H1 (cell line): Measurements from ENCODE around the gene CYP4V2. TPM values are rescaled to one million over a fixed set of nuclear protein-coding genes. Genes with fewer than 3 reads are reported as not detected.

ENCODE experiments used
- CTCF ChIA-PET: fragments of 300-600 bp; sonication (Branson Sonifier 250); formaldehyde crosslinking; loops from one replicate; lab custom pipeline; 2021; ENCODE audit not compliant: partially characterized antibody; lab: Charles Lee
- POLR2A ChIA-PET: fragments of 300-600 bp; sonication (Branson Sonifier 250); formaldehyde crosslinking; loops from one replicate; lab custom pipeline; 2021; ENCODE audit warnings: inconsistent platforms; ENCODE audit not compliant: partially characterized antibody; lab: Charles Lee
- DNase-seq, 2 experiments: peaks; one replicate each; pipeline versions ENCODE4 v3.0.0 to v3.0.0-alpha.2; 2010 to 2022; ENCODE audit warnings: low spot score in 2 of 2, low read depth in 1 of 2, mixed read lengths in 1 of 2
- FAIRE-seq: peaks from 2 replicates; lab custom pipeline; 2011; peaks lifted over from hg19 to GRCh38; lab: Jason Lieb, UNC
- H2AFZ ChIP-seq: 2 replicates; pipeline ENCODE4 v1.8.1; 2012; ENCODE audit warnings: low read length, inconsistent platforms
- H2AK5ac ChIP-seq: 2 replicates; pipeline ENCODE4 v1.6.1; 2013; ENCODE audit warnings: low read depth, low read length
- H2BK120ac ChIP-seq: replicated peaks from 2 replicates; pipeline ENCODE3; 2013; ENCODE audit warnings: low read depth, low read length, inconsistent platforms
- H2BK12ac ChIP-seq: 2 replicates; pipeline ENCODE4 v1.6.1; 2013; ENCODE audit warnings: low read depth, low read length
- H2BK15ac ChIP-seq: 2 replicates; pipeline ENCODE4 v1.6.1; 2013; ENCODE audit warnings: low read length
- H2BK20ac ChIP-seq: 2 replicates; pipeline ENCODE4 v1.6.1; 2013; ENCODE audit warnings: low read length
- H2BK5ac ChIP-seq: 2 replicates; pipeline ENCODE4 v1.6.1; 2013; ENCODE audit warnings: low read depth, low read length
- H3K14ac ChIP-seq: 2 replicates; pipeline ENCODE4 v1.6.1; 2013; ENCODE audit warnings: inconsistent platforms; ENCODE audit not compliant: insufficient read length
- H3K18ac ChIP-seq: 2 replicates; pipeline ENCODE4 v1.6.1; 2013; ENCODE audit warnings: low read length; ENCODE audit errors: extremely low read depth
- H3K23ac ChIP-seq: 2 replicates; pipeline ENCODE4 v1.6.1; 2013; ENCODE audit warnings: inconsistent platforms; ENCODE audit not compliant: insufficient read length
- H3K23me2 ChIP-seq: 2 replicates; pipeline ENCODE4 v1.6.1; 2013; ENCODE audit warnings: low read depth, low read length
- H3K27ac ChIP-seq: 2 replicates; pipeline ENCODE4 v1.6.1; 2011; ENCODE audit warnings: low read depth, low read length, inconsistent platforms
- H3K27me3 ChIP-seq, 4 experiments: replicated peaks in 1 of 4; 1 replicate in 1 of 4; 2 replicates in 3 of 4; pipeline versions ENCODE4 v1.6.1 to v1.8.1; 2011 to 2013; ENCODE audit warnings: low read length in 3 of 4, mild to moderate bottlenecking in 3 of 4, inconsistent platforms in 2 of 4, mixed read lengths in 2 of 4, moderate library complexity in 1 of 4; ENCODE audit not compliant: control insufficient read depth in 3 of 4, insufficient read depth in 3 of 4; ENCODE audit errors: extremely low read depth in 1 of 4
- H3K36me3 ChIP-seq, 4 experiments: 2 replicates each; pipeline versions ENCODE4 v1.6.1 to v1.8.1; 2011 to 2013; ENCODE audit warnings: mild to moderate bottlenecking in 4 of 4, low read length in 3 of 4, moderate library complexity in 2 of 4, control low read depth in 1 of 4, inconsistent platforms in 1 of 4; ENCODE audit not compliant: insufficient read depth in 4 of 4, control insufficient read depth in 2 of 4
- H3K4ac ChIP-seq: replicated peaks from 2 replicates; pipeline ENCODE3; 2013; ENCODE audit warnings: low read length, low read depth, mixed read lengths, inconsistent platforms; ENCODE audit not compliant: insufficient read length
- H3K4me1 ChIP-seq, 4 experiments: replicated peaks in 1 of 4; 1 replicate in 1 of 4; 2 replicates in 3 of 4; pipeline versions ENCODE4 v1.6.1 to v1.8.1; 2011 to 2013; ENCODE audit warnings: low read length in 3 of 4, inconsistent platforms in 2 of 4, mixed read lengths in 1 of 4; ENCODE audit not compliant: insufficient read depth in 4 of 4, control insufficient read depth in 3 of 4
- H3K4me2 ChIP-seq, 2 experiments: 2 replicates each; pipeline versions ENCODE4 v1.6.1 to v1.8.1; 2011 to 2013; ENCODE audit warnings: low read depth in 2 of 2, low read length in 2 of 2, control low read depth in 1 of 2, inconsistent platforms in 1 of 2, mild to moderate bottlenecking in 1 of 2; ENCODE audit not compliant: insufficient read depth in 1 of 2
- H3K4me3 ChIP-seq, 4 experiments: fragments of 200-600, 300-600 bp in 1 of 4; sonication (generic), shearing (Covaris generic), sonication (Bioruptor Twin) in 1 of 4; 2 replicates each; pipeline versions ENCODE4 v1.5.1 to v1.8.1; 2011 to 2016; ENCODE audit warnings: low read length in 4 of 4, low read depth in 3 of 4, control low read depth in 2 of 4, inconsistent platforms in 2 of 4, mild to moderate bottlenecking in 2 of 4, mixed read lengths in 1 of 4, moderate library complexity in 1 of 4; ENCODE audit not compliant: insufficient read depth in 2 of 4; ENCODE audit errors: extremely low read depth in 1 of 4
- H3K56ac ChIP-seq: replicated peaks from 2 replicates; pipeline ENCODE3; 2013; ENCODE audit warnings: low read depth, mild to moderate bottlenecking, mixed read lengths, low read length, inconsistent platforms; ENCODE audit not compliant: insufficient read length
- H3K79me1 ChIP-seq: 2 replicates; pipeline ENCODE4 v1.6.1; 2013; ENCODE audit warnings: low read depth, low read length, control low read depth
- H3K79me2 ChIP-seq, 2 experiments: 2 replicates each; pipeline versions ENCODE4 v1.6.1 to v1.8.1; 2012 to 2013; ENCODE audit warnings: low read length in 2 of 2, mild to moderate bottlenecking in 2 of 2, inconsistent platforms in 1 of 2; ENCODE audit not compliant: insufficient read depth in 2 of 2, control insufficient read depth in 1 of 2
- H3K9ac ChIP-seq, 4 experiments: replicated peaks in 1 of 4; 1 replicate in 1 of 4; 2 replicates in 3 of 4; pipeline versions ENCODE4 v1.6.1 to v1.8.1; 2011 to 2013; ENCODE audit warnings: low read depth in 3 of 4, low read length in 3 of 4, control low read depth in 2 of 4, mild to moderate bottlenecking in 2 of 4, moderate library complexity in 2 of 4, inconsistent platforms in 1 of 4; ENCODE audit errors: extremely low read depth in 1 of 4
- H3K9me3 ChIP-seq, 2 experiments: 2 replicates each; pipeline versions ENCODE4 v1.6.1 to v1.8.1; 2012 to 2013; ENCODE audit warnings: mild to moderate bottlenecking in 2 of 2, moderate library complexity in 2 of 2, control low read depth in 1 of 2, inconsistent platforms in 1 of 2, low read depth in 1 of 2, low read length in 1 of 2, mixed read lengths in 1 of 2; ENCODE audit not compliant: insufficient read depth in 2 of 2
- H4K20me1 ChIP-seq, 2 experiments: replicated peaks in 1 of 2; 2 replicates each; pipeline versions ENCODE3 to v1.8.1; 2011 to 2013; ENCODE audit warnings: inconsistent platforms in 2 of 2, low read length in 2 of 2, mild to moderate bottlenecking in 1 of 2; ENCODE audit not compliant: insufficient read depth in 2 of 2, control insufficient read depth in 1 of 2
- H4K5ac ChIP-seq: 2 replicates; pipeline ENCODE4 v1.6.1; 2013; ENCODE audit warnings: low read length, low read depth, mixed read lengths, inconsistent platforms; ENCODE audit not compliant: insufficient read length
- H4K8ac ChIP-seq: 2 replicates; pipeline ENCODE4 v1.8.0; 2013; ENCODE audit warnings: mild to moderate bottlenecking, moderate library complexity, low read length, inconsistent platforms; ENCODE audit not compliant: insufficient read depth; ENCODE audit errors: extremely low read depth
- H4K91ac ChIP-seq: replicated peaks from 2 replicates; pipeline ENCODE3; 2013; ENCODE audit warnings: low read length, mixed read lengths, inconsistent platforms; ENCODE audit not compliant: insufficient read length
- ASH2L ChIP-seq: fragments of 200-600, 300-600 bp; sonication (generic); IDR thresholded peaks from one replicate; pipeline ENCODE4 v1.7.1; 2017; ENCODE audit warnings: low read length
- CHD2 ChIP-seq: IDR thresholded peaks from 2 replicates; pipeline ENCODE4 v1.6.1; 2012; ENCODE audit warnings: low read length, improper control_type of control experiment
- CREB1 ChIP-seq: IDR thresholded peaks from 2 replicates; pipeline ENCODE4 v1.6.1; 2012; ENCODE audit warnings: inconsistent platforms
- CTBP2 ChIP-seq: IDR thresholded peaks from 2 replicates; pipeline ENCODE4 v1.7.0; 2011; ENCODE audit warnings: borderline replicate concordance, mild to moderate bottlenecking, moderate library complexity, mixed read lengths, low read length; ENCODE audit not compliant: insufficient read depth, insufficient read length
- EP300 ChIP-seq, 2 experiments: IDR thresholded peaks; 1 replicate in 1 of 2; 2 replicates in 1 of 2; pipeline ENCODE4 v1.6.1; 2011 to 2012; ENCODE audit warnings: low read depth in 2 of 2, low read length in 2 of 2, mild to moderate bottlenecking in 2 of 2, borderline replicate concordance in 1 of 2, inconsistent platforms in 1 of 2, moderate library complexity in 1 of 2
- SAP30 ChIP-seq: fragments of 300-600 bp; sonication (generic); IDR thresholded peaks from 2 replicates; pipeline ENCODE4 v1.7.1; 2012; ENCODE audit warnings: low read length, moderate library complexity, mild to moderate bottlenecking, inconsistent platforms; ENCODE audit not compliant: insufficient read depth, insufficient replicate concordance
- SP2 ChIP-seq: IDR thresholded peaks from 2 replicates; pipeline ENCODE4 v1.6.1; 2012; ENCODE audit warnings: mild to moderate bottlenecking, low read length, inconsistent platforms
- SP4 ChIP-seq: IDR thresholded peaks from 2 replicates; pipeline ENCODE4 v1.6.1; 2012; ENCODE audit warnings: low read length, inconsistent platforms
- SRF ChIP-seq: IDR thresholded peaks from 2 replicates; pipeline ENCODE4 v1.6.1; 2011; ENCODE audit warnings: mild to moderate bottlenecking, low read depth, low read length, moderate library complexity
- SUZ12 ChIP-seq: fragments of 200-600 bp; sonication (generic); IDR thresholded peaks from 2 replicates; pipeline ENCODE4 v1.6.1; 2012; ENCODE audit warnings: mild to moderate bottlenecking, inconsistent platforms, low read length, moderate library complexity, mixed read lengths
- TAF7 ChIP-seq: optimal IDR thresholded peaks from 2 replicates; pipeline ENCODE3; 2011; ENCODE audit warnings: low read depth, mild to moderate bottlenecking, inconsistent platforms, low read length, moderate library complexity, borderline replicate concordance
- ZNF274 ChIP-seq: IDR thresholded peaks from 2 replicates; pipeline ENCODE4 v1.7.0; 2012; ENCODE audit warnings: low read length, borderline replicate concordance; ENCODE audit errors: extremely low read depth
- WGBS, 2 experiments: shearing (Covaris generic) in 1 of 2; methylation state at CpG; one replicate each; pipeline versions ENCODE4 v1.1.6 to v1.1.7; 2013 to 2015; ENCODE audit warnings: low lambda C conversion rate in 2 of 2, mixed read lengths in 2 of 2, inconsistent platforms in 1 of 2, low coverage in 1 of 2, missing lambda C conversion rate in 1 of 2; ENCODE audit not compliant: insufficient replicate concordance in 2 of 2, insufficient coverage in 1 of 2, insufficient read length in 1 of 2; ENCODE audit errors: extremely low coverage in 1 of 2, missing lambda C conversion rate in 1 of 2; 5-methylcytosine and 5-hydroxymethylcytosine counted together
- polyA plus RNA-seq, 7 experiments: library from polyadenylated mRNA; depleted of rRNA in 3 of 7; stranded (reverse) in 5 of 7; unstranded in 2 of 7; fragments of >200 nt in 5 of 7; fragments of 200-250 nt in 2 of 7; gene quantifications; 1 replicate in 5 of 7; 2 replicates in 1 of 7; 4 replicates in 1 of 7; pipeline versions ENCODE4 v1.2.1 to v1.2.3, GENCODE V29; 2011 to 2013; ENCODE audit warnings: missing spikeins in 2 of 7, mixed read lengths in 2 of 7
- total RNA-seq: library from RNA; stranded (reverse); fragmentation: NEBNext Ultra II Directional; extraction: Animal tissue kit (Norgen Biotek cat#: 25700); gene quantifications from 2 replicates; pipeline ENCODE4 v1.2.1, GENCODE V29; 2021
- TF ChIP-seq, protein P1 (sequence below): IDR thresholded peaks from 2 replicates; pipeline ENCODE4 v1.6.1; 2012; ENCODE audit warnings: inconsistent platforms

CYP4V2 gene
- total and polyA plus RNA-seq, 2 of the 8 experiments (the other 6 are each of a cell fraction or from before 2014, with no cell fraction given): 0.65 to 1.0 TPM

DNA sequence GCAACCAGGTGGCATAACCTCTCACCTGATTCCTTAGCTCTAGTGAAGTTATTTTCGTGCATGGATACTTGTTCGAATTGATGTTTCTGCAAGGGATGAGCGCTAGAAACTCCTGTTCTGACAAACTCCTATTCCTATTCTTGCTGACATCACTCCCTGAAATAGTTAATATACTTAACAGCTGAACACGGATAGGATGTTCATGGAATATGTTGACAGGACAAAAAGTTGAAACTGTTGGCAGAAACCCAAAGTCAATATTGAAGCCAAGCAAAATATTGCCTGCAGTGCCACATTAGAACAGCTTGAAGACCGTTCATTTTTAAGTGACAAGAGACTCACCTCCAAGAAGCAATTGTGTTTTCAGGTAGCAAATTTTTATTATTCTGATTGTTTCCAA lies 35.9 kb downstream of the CYP4V2 start, which contains the start of gene KLKB1:
KLKB1 (plus strand) TSS at position 287 of the 400 bp plus-strand sequence. CDS start 689 bp downstream, outside the sequence.
- Histone ChIP-seq H2AK5ac (no peak within 1 kb of the TSS; the same call in 1 of the 2 replicates), H3K4me3 (0 out of 8 replicates have a peak within 1 kb of the TSS, but pooled peaks of 1 of the 4 experiments have one; percentile 3), H3K4me2 (no peak within 1 kb of the TSS; a peak in 1 of 4 replicates), H3K4ac (peak within 1 kb of the TSS; percentile 92), H4K91ac (peak within 1 kb of the TSS; percentile 96), H4K5ac (peak within 1 kb of the TSS; percentile 32), H3K79me1 (no peaks in the 10 kb centered on the region), H3K23me2 (no peaks in the 10 kb centered on the region), H3K4me1 (peaks cover 0 to 8% (median 0%) of the 10 kb centered on the region in 4 experiments; a peak in 2 of 7 replicates), H3K36me3 (no peaks in the 10 kb centered on the region), H3K79me2 (no peaks in the 10 kb centered on the region), H3K27me3 (no peaks in the 10 kb centered on the region), H2BK120ac (peak within 1 kb of the TSS; percentile 91), H3K27ac (0 out of 2 replicates have a peak within 1 kb of the TSS, but pooled peaks have one; percentile 11), H3K14ac (no peak within 1 kb of the TSS), H2BK15ac (0 out of 2 replicates have a peak within 1 kb of the TSS, but pooled peaks have one; percentile 1), H2BK20ac (peak within 1 kb of the TSS; percentile 94), H3K18ac (peak within 1 kb of the TSS; percentile 80), H3K9ac (no peak within 1 kb of the TSS), H4K8ac (peak within 1 kb of the TSS; percentile 59), H3K9me3 (peaks cover 13 to 24% of the 10 kb centered on the region in 2 experiments), H3K23ac (no peak within 1 kb of the TSS), H4K20me1 (no peaks in the 10 kb centered on the region), H2BK12ac (peak within 1 kb of the TSS; percentile 40; the same call in 1 of the 2 replicates), H3K56ac (no peak within 1 kb of the TSS), H2BK5ac (peak within 1 kb of the TSS; percentile 95; the same call in 1 of the 2 replicates), H2AFZ (no peak within 1 kb of the TSS)
- FAIRE-seq: no peak
- ChIA-PET CTCF (no interaction called here), POLR2A (interaction anchor here (0.6 kb wide), 1 partner anchor 16 kb away, joined by 3 read pairs; no protein-coding TSS in a partner anchor)
- WGBS, 2 experiments: 88% methylated on average over 5 of the region's 5 CpGs; no CpG with 5 or more reads in 1 of the 2 experiments
- DNase-seq: no peak
- no peak for TF ChIP-seq TAF7
- TF ChIP-seq SRF: no peak
- no peak for TF ChIP-seq SUZ12
- TF ChIP-seq CREB1: no peak
- no peak for TF ChIP-seq EP300 (IDR thresholded peaks at IDR 0.05; ENCODE audit: borderline replicate concordance in 1 of 2, low read depth in 2 of 2, low read length in 2 of 2)
- TF ChIP-seq ASH2L: no peak
- TF ChIP-seq SP4: no peak
- TF ChIP-seq CHD2: no peak
- TF ChIP-seq ZNF274: no peak
- TF ChIP-seq SAP30: no peak
- TF ChIP-seq SP2: no peak
- TF ChIP-seq, protein P1, sequence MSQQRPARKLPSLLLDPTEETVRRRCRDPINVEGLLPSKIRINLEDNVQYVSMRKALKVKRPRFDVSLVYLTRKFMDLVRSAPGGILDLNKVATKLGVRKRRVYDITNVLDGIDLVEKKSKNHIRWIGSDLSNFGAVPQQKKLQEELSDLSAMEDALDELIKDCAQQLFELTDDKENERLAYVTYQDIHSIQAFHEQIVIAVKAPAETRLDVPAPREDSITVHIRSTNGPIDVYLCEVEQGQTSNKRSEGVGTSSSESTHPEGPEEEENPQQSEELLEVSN: no peak
- no peak for TF ChIP-seq CTBP2
